Activated T-cell treated with anti-CD3 and anti-CD28 coated beads for 1 hour (primary cell): Measurements from ENCODE around the gene CCT3.

Experiments used
- DNase-seq: peaks from one replicate; pipeline ENCODE4 v3.0.0-alpha.2; 2020; ENCODE audit warnings: low read depth

CCT3 gene

GRCh38 chr1:156281281-156281680 is 56.8 kb downstream of the CCT3 start:
- no peak for DNase-seq

GRCh38 chr1:156279837-156280236 is 58.3 kb downstream of the CCT3 start:
- no peak for DNase-seq

GRCh38 chr1:156276966-156277381 is 61.1 kb downstream of the CCT3 start:
- DNase-seq, result no peak

GRCh38 chr1:156276532-156276931 is 61.6 kb downstream of the CCT3 start:
- DNase-seq, result no peak

GRCh38 chr1:156270314-156270713 is 67.8 kb downstream of the CCT3 start:
- DNase-seq, result no peak

GRCh38 chr1:156268336-156268735 is 69.8 kb downstream of the CCT3 start:
- DNase-seq, result no peak

GRCh38 chr1:156266051-156266450 is 72.0 kb downstream of the CCT3 start:
- no peak for DNase-seq

GRCh38 chr1:156263288-156263655 is 74.8 kb downstream of the CCT3 start:
- no peak for DNase-seq

GRCh38 chr1:156262461-156263287 is 75.4 kb downstream of the CCT3 start:
- no peak for DNase-seq

- no peak for DNase-seq
Observed at GRCh38 chr1:156260896-156261295, 77.2 kb downstream of the CCT3 start.

- DNase-seq, result no peak
Observed at GRCh38 chr1:156259805-156260204, 78.3 kb downstream of the CCT3 start.
